GM03348 (cell line): Measurements from ENCODE around the gene NDUFA6.
"Not testable (repeated sequence)": the region's sequence is repeated elsewhere in the genome, so short reads cannot be mapped to it uniquely, and the experiment has no call there.

Source experiments
- DNase-seq: peaks from one replicate; pipeline ENCODE4 v3.0.0; 2012; ENCODE audit warnings: low spot score

The NDUFA6 gene

GRCh38 chr22:42090596-42091454 is at the start of gene NDUFA6:
Gene NDUFA6, minus strand, starts transcription at chr22:42090772. Its CDS starts 28 bp downstream, at chr22:42090744.
- peak; percentile 99 for DNase-seq

- not testable (repeated sequence) for DNase-seq
Observed at GRCh38 chr22:42140153-42140552, 49.6 kb upstream of the NDUFA6 start.

GRCh38 chr22:42139508-42139907 is 48.9 kb upstream of the NDUFA6 start:
- not testable (repeated sequence) for DNase-seq

- no peak for DNase-seq
Observed at GRCh38 chr22:42138972-42139371, 48.4 kb upstream of the NDUFA6 start.

GRCh38 chr22:42138122-42138770 is 47.7 kb upstream of the NDUFA6 start:
- DNase-seq = no peak

GRCh38 chr22:42135688-42136087 is 45.1 kb upstream of the NDUFA6 start:
- not testable (repeated sequence) for DNase-seq

GRCh38 chr22:42134100-42135020 is 43.8 kb upstream of the NDUFA6 start:
- DNase-seq = no peak

- no peak for DNase-seq
Observed at GRCh38 chr22:42132457-42132856, 41.9 kb upstream of the NDUFA6 start.

- no peak for DNase-seq
Observed at GRCh38 chr22:42131562-42131961, 41.0 kb upstream of the NDUFA6 start.

- not testable (repeated sequence) for DNase-seq
Observed at GRCh38 chr22:42130639-42131431, 40.3 kb upstream of the NDUFA6 start, which contains the start of gene CYP2D6. Gene CYP2D6, minus strand, starts transcription at chr22:42130810. Its CDS starts 19 bp downstream, at chr22:42130791.

- not testable (repeated sequence) for DNase-seq
Observed at GRCh38 chr22:42130182-42130581, 39.6 kb upstream of the NDUFA6 start.

GRCh38 chr22:42128776-42129694 is 38.5 kb upstream of the NDUFA6 start:
- not testable (repeated sequence) for DNase-seq

- DNase-seq = not testable (repeated sequence)
Observed at GRCh38 chr22:42128007-42128406, 37.4 kb upstream of the NDUFA6 start.

GRCh38 chr22:42127606-42128005 is 37.0 kb upstream of the NDUFA6 start:
- no peak for DNase-seq

GRCh38 chr22:42123529-42123928 is 33.0 kb upstream of the NDUFA6 start:
- not testable (repeated sequence) for DNase-seq

GRCh38 chr22:42120231-42121021 is 29.9 kb upstream of the NDUFA6 start:
- not testable (repeated sequence) for DNase-seq

- DNase-seq = no peak
Observed at GRCh38 chr22:42116848-42117424, 26.4 kb upstream of the NDUFA6 start.

- not testable (repeated sequence) for DNase-seq
Observed at GRCh38 chr22:42115420-42115830, 24.9 kb upstream of the NDUFA6 start.

GRCh38 chr22:42114721-42115120 is 24.1 kb upstream of the NDUFA6 start:
- DNase-seq = peak; percentile 19
